HCEC 1CT (cell line): ENCODE data around the gene YIF1B.

Experiments
- DNase-seq: peaks from one replicate; pipeline ENCODE4 v3.0.0-alpha.2; 2017

The YIF1B gene

DNA sequence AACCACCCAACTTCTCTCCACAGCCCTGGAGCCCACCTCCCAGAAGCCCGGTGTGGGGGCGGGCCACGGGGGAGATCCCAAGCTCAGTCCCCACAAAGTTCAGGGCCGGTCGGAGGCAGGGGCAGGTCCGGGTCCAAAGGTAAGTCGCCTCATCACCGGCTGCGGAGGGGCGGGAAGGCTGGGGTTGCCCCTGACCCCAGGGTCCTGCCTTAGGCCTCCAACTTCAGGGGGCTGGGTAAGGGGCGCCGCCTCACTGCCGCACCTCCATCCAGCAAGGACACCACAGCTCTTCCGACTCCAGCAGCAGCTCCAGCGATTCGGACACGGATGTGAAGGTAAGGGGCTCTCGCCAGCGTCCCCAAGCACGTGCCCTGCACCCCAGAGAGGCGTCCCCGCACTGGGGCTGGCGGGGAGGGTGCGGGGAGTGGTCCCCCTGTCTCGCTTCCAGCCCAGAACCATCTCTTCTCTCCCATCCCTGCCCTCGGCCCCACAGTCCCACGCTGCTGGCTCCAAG lies 11.3 kb downstream of the YIF1B start:
- no peak for DNase-seq

DNA sequence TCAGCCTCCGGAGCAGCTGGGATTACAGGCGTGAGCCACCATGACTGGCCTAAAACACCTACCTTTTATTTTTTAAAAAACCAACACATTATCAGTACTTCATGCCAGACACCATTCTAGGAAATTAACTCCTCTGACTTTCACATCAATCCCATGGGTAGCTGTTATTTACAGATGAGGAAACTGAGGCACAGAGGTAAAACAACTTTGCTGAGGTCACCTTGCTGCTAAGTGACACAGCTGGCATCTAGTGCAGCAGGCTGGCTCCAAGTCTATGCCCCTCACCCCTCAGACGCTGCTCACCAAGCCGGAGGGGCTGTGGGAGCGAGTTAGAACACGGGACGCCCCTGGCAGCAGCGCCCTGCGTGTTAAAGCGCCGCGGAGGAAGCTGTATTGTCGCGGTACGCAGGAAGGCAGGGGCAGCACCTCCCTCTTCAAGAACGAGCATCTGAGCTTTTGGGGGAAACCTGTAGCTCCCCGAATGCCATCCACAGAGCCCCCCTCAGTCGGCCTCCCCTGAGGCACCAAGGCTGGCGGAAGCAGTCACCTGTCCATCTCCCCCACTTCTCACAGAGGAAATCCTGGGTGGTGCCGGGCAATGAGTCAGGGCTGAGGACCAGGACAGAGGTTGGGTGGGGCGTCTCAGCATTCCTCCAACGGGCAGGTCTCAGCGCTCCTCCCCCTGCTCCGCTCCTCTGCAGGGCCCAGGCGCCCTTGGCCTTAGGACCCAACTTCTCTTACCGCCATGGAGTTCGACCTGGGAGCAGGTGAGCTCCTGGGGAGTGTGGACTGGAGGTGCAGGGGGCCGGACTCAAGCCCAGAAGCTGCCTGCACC lies 12.0 kb downstream of the YIF1B start, which contains the start of gene C19orf33:
TSS of gene C19orf33 (plus strand) at position 735 of the 835 bp plus-strand sequence. CDS start at position 746, 11 bp downstream.
- no peak for DNase-seq

DNA sequence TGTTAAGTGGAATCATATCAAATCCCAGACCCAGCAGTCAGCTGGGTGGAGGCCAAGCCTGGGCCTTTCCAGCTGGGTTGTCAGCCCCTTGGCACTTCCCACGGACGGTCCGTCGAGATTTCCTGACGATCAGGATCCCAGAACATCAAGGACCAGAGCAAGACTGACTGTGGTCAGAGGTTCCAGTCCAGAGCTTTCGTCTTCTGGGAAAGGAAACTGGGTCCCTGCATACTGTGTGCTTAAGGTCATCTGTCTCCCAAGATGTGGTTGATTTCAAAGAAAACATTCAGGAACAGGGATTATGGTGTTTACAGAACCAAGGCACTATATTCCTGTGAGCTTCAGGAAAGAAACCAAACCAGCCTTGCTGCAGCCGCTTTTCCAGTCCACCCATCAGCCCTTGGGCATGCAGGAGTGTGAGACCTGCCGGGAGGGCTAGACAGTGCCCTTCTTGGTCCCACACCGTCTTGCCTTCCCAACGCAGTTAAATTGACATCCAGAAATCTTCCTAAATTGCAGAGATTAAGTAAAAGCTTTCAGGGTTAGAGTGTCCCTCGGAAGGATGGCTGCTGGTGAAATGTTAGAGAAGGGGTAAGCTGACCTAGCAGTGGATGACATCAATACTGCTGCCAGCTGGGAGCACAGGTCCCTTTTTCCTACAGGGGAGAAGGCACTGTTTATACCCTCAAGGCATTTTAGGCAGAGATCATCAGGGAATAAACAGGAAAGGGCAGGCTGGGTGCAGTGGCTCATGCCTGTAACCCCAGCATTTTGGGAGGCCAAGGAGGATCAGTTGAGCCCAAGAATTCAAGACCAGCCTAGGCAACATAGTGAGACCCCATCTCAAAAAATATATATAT lies 16.7 kb downstream of the YIF1B start:
- peak; percentile 56 for DNase-seq

DNA sequence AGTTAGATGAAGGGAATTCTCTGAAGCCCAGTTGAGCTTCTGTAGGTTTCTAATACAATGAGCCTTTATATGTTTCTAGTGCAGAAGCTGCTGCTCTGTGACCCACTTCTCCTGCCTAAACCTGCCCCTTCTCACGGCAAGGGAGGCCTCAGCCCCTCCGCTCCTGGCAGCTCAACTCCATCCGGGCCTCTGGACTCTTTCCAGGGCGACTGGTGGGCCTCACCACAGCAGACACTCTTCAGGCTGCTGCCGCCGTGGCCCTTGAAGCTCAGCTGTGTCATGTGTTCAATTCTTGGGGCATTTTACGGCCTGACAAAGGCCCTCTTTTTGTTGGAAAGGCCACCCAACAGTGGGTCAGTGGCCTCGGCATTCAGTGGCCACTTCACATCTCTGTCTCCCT lies 21.7 kb downstream of the YIF1B start:
- no peak for DNase-seq

DNA sequence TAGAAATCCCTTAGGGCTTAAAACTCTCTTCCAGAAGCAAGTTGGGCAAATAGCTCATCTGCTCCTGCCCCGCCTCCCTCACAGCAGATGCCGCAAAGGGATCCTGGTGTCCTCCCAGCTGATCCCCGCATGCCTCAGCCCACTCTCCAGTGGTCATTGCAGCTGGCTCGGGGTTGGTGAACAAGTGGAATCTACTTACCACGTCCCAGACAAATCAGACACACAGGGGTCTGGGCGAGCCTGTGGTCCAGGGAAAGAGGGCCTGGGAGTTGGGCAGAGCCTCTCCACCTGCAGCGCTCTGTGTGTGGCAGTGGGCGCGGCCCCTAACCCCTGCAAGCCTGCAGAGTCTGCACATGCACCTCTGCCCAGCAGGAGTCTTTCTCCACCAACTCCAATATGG lies 22.5 kb downstream of the YIF1B start:
- DNase-seq, result no peak

DNA sequence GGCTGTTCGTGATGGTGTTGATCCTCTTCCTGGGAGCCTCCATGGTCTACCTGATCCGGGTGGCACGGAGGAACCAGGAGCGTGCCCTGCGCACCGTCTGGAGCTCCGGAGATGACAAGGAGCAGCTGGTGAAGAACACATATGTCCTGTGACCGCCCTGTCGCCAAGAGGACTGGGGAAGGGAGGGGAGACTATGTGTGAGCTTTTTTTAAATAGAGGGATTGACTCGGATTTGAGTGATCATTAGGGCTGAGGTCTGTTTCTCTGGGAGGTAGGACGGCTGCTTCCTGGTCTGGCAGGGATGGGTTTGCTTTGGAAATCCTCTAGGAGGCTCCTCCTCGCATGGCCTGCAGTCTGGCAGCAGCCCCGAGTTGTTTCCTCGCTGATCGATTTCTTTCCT lies 23.9 kb downstream of the YIF1B start:
- no peak for DNase-seq

DNA sequence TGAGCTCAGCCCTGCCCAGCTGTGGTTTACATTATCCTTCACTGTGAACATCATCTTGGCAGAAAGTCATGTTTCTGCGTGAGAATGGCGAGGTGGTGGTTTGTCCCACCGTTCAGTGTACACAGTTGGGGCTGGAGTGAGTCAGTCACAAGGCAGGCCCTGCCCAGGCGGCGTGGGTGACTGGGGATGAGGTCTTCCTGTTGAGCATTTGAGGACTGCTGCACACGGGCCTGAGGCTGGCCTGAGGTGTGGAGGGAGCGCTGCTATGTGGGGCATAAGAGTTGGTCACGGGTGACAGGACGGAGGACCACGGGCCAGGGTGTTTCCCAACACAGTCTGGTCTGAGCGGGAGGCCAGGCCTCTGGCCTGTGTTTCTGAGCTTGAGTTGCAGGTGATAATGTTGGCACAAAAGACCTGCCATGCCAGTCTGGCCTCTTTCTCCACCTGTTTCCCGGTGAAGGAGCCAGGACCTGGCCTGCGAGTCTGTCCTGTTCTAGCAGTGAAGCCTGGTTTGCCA lies 25.1 kb downstream of the YIF1B start:
- DNase-seq, result peak; percentile 82

DNA sequence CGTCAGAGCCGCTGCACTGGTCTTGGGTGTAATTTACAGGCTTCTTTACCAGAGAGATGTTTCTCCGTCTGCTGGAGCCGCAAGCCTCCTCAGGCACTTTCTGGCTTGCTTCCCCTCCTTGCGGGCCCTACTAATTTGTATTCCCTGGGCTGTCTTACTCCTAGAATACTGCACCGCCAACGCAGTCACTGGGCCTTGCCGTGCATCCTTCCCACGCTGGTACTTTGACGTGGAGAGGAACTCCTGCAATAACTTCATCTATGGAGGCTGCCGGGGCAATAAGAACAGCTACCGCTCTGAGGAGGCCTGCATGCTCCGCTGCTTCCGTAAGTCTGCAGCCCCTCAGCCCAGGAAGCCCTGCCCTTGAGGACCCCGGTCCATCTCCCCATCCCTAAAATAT lies 25.8 kb downstream of the YIF1B start:
- no peak for DNase-seq

DNA sequence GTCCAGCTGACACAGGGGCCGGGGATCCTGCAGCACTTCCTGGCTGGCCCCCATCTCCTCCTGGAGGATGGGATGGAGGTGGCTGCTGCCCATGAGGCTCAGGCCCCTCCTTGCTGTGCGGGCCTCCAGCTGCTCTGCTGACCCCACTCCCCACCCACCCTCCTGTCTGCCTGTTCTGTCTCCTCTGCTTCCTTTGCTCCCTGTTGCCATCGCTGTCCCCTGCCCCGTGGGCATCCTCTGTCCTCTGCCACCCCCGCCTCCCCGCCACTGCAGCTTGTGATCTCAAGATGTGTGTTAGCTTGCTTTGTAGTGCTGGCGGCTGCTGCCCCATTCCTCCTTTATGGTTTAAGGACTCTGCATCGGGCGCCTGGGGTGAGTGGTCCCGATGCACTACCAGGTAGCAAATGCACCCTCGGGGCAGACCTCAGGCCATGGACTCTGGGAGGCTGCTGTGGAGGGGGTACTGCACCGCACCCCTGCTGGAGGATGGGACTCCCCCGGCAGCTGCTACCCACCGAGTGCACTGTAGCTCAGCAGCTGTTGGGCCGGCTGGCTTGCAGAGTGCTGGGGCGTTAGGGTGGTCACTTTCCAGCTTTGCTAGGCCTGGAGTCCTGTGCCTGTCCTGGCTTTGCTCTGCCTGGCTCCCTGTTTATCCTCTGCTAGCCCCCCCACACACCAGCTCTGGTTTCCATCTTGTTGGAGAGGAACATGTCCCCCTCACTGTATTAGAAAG lies 27.5 kb downstream of the YIF1B start:
- no peak for DNase-seq

DNA sequence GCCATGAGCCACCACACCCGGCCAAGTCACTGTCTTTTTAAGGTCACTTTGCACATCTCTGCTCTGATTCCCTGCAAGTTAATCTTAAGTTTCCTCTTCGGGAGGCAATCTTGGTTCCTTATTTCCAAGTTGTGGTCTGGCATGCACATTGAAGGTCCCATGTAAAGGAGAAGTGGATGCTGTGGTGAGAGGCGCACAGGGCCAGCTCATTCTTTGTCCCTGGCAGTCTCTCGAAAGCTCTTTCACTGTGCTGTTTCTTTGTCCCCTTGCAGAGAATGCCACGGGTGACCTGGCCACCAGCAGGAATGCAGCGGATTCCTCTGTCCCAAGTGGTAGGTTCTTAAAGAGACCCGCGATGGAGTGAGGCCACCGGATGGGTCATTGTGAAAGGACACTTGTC lies 28.1 kb downstream of the YIF1B start:
- DNase-seq, result no peak

DNA sequence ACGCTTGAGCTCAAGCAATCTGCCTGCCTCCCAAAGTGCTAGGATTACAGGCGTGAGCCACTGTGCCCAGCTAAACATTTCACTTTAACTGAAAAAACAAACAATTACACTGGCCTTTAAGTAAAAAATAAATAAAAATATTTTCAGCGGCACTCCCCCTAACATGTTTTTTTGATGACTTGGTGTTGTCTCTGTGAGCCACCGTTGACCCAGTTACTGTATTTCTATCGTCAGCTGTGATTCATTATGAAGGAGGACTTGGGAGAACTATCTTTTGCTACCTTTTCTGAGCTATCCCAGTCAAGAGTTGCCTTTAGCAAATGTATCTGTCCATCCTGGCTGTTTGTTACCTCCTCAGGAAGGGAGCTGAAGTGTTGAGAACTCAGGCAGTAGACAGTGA lies 30.2 kb downstream of the YIF1B start:
- peak; percentile 37 for DNase-seq

DNA sequence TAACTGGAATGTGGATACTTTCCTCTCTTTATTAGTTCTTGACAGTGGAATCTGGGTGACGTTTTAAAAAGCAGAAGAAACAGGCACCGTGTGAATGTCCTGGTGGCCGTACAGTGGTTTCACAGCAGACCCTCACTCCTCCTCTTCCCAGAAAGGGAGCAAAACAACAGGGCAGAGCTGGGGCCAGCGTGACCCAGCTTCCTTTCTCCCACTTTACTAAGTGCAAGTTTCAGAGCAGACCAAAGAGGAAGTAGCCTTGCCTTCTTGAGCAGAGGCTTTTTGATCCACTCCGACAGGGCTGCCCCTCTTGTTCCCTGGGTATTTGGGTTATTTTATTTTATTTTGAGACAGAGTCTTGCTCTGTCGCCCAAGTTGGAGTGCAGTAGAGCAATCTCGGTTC lies 31.3 kb downstream of the YIF1B start:
- DNase-seq, result no peak

DNA sequence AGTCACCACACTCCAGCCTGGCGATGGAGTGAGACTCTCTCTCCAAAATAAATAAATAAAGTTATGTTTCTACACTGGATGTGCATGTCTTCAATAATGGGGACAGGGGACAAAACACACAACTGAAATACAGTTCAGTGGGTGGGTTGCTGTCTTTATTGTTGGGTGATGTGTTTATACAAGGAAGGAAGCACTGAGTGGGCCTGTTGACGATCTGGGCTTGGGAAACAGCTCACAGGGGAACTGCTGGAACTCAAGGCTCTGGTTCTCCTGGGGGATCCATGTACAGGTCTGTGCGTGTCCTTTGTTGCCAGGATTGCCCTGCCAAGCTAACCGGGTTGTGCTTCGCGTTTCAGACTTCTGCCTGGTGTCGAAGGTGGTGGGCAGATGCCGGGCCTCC lies 32.5 kb downstream of the YIF1B start:
- DNase-seq, result no peak

DNA sequence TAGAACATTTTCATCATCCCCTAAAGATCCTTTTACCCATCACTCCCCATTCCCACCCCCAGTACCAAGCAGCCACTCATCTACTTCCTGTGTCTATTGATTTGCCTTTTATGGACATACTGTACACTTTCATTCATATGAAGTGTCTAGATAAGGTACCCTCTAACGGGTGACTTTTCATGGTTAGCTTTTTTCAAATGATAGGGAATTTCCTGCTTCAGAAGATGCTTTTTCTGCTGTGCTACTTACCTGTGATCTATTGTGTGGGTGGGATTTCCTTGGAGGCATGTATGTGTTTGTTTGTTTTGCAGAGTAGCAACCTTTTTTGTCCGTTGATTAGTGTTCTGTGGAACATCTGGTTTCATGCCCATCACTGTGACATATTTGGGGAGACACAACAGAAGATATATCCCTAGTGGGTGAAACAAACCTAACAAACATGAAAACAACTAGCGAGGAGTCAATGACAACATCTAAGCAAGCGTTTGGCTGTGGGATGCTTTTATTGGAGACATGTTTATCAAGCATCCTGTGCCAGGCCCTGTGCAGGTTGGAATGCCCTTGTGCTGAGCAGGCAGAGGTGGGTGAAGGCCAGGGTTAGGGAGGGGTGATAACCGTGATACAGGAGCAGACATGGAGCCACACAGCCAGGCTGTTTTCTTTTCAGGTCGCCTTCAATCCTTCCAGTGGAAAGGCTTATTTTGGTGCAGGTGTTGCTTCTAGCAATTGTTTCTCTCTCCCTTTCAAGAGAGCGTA lies 33.8 kb downstream of the YIF1B start:
- no peak for DNase-seq

DNA sequence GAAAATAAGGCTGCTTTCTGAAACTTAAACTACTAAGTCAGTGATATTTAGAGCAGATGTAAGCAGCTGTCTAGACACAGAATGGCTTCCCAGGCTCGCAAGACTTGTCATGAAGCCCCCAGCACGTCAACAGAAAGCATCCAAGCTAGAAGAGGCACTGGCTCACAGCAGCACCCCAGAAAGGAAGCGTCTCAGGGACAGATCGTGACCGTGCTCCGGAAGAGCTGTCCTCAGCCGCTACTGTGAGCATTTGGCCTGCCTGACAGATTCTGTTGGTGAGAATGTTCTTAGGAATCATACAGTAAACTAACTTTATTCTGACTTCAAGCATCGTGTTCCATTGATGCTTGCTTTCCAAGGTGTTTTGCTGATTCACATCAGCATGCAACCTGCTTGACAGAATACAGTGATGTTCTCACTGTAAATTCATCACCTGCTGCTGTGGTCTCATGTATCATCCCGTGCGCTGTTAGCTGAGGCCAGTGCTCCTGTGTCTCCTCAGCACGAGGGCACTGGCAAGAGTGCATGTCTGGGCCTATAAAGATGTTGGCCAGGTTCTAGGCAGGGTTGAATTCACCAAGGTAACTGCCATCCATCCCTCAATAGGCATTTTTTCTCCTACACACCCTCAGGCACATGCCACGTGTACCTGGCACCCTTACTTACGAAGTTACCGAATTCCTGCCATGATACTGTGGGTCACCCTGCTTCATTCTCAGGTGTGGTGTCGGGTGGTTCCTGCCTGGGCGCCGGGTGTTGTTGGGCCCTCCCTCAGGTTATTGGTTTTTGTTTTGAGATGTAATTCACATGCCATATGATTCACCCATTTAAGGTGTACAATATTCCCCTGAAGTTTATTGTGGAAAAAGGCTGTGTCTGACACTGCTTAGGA lies 35.5 kb downstream of the YIF1B start:
- DNase-seq, result no peak

DNA sequence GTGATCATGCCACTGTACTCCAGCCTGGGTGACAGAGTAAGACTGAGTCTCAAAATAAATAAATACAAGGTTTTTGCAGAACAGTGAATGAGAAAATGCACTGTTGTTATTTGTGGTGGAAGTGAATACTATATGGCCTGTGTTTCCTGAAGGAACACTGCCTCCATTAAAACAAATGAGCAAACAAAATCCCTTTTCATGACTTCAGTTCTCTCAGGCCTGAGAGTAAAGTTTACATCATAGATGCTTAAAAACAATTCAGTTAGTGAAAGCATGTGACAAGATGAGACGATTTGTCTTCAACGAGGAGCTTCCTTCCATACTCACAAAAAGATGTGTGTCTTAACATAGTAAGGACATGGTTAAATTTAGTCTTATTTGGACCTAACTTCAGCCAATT lies 37.0 kb downstream of the YIF1B start:
- DNase-seq, result no peak

DNA sequence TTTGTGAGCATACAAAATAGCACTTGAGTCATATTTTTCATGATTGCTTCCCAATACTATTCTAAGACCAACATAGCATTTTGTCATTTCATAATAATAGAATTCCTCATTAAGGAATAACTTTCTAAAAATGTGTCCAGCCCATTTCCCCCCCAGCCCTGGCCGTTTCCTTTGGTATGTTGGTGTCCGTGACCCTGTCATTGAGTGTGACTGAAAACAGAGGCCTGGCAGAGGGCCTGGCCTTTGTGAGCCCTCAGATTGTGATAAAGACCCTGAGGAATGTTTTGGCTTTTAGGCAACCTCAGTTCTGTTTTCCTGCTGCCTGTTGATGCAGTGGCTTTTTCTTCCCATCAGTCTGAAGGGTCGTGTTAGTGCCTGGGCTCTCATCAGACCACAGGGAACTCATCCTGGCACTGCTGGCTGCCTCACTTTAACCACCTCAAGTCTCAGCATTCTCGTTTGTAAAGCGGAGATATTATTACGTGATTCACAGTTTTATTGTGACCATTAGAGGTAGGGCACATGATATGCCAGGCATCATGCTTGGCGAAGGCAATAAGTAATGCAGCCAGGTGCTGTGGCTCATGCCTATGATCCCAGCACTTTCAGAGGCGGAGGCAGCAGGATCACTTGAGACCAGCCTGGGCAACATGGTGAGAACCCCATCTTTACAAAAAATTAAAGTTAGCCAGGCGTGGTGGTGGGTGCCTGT lies 37.6 kb downstream of the YIF1B start:
- peak; percentile 34 for DNase-seq

DNA sequence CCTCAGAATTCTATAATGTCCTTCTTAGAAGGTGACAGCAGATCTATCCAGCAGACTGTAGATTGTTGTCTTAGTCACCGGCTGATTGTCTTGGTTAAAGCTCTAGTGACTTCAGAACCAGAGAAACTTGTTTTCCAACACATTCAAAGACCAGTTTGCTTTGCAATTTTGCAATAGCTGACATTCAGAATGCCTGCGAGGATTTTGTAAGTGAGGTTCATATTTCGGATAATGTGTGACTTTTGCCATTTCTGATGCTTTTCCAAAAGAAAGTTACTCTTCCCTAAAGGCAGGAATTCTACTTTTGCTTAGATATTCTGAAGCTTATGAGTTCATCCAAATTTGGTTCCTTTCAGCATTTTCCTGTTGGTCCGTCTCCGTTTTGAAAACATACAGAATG lies 38.2 kb downstream of the YIF1B start:
- no peak for DNase-seq

DNA sequence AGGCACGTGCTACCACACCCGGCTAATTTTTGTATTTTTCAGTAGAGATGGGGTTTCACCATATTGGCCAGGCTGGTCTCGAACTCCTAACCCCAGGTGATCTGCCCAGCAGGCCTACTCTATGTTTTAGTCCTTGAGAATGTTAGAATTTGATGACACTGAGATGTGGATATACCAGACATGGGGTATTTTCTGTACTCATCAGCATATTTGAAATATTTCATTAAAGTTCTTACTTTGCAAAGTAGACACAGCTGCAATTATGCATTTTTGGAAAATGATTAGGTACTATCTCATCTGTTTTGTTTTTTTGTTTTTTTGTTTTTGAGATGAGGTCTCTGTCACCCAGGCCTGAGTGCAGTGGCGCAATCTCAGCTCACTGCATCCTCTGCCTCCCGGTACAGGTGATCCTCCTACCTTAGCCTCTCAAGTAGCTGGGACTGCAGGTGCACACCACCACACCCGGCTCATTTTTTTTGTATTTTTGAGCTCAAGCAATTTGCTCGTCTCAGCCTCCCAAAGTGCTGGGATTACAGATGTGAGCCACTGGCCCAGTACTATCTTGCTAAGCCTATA lies 38.7 kb downstream of the YIF1B start:
- DNase-seq, result no peak

DNA sequence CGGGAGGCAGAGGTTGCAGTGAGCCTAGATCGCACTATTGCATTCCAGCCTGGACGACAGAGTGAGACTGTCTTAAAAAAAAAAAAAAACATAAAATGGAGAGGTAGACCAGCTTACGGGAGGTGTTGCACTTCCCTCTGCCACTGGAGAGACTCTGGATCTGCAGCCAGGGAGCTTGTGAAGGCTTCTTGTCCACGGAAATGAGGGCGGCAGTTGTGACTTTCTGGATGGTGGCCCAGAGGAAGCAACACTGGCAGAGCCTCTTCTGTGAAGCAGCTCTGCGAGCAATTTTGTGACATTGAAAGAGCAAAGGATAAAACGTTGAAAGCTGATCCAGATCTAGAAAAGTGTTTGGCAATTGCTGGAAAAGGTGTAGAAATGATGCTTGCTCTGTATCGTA lies 41.0 kb downstream of the YIF1B start:
- no peak for DNase-seq
